ENCODE measurements around the gene MCRIP1.
A peak's percentile ranks its signal among the peaks of the same experiment; 100 is the strongest.
"Not testable (repeated sequence)": the region's sequence is repeated elsewhere in the genome, so short reads cannot be mapped to it uniquely, and the experiment has no call there.

The MCRIP1 gene

GRCh38 chr17:81845881-81846742 lies 13.0 kb upstream of the MCRIP1 start:
- FAIRE-seq = no peak
- no peak for TF ChIP-seq POLR2AphosphoS5 (IDR thresholded peaks at IDR 0.05; ENCODE audit: low read depth, low read length)
- TF ChIP-seq POLR2A (IDR thresholded peaks at IDR 0.05; ENCODE audit: low read depth, low read length) = 0 out of 2 replicates have a peak, but pooled peaks have one; percentile 10
- no peak for DNase-seq (ENCODE audit: insufficient read length)

- TF ChIP-seq POLR2AphosphoS5 (IDR thresholded peaks at IDR 0.05; ENCODE audit: low read depth, low read length) = no peak
- no peak for TF ChIP-seq TAF1 (IDR thresholded peaks at IDR 0.05; ENCODE audit: borderline replicate concordance, low read depth, low read length)
- TF ChIP-seq POLR2A (IDR thresholded peaks at IDR 0.05; ENCODE audit: low read depth, low read length) = no peak
- FAIRE-seq (no peak), DNase-seq (ENCODE audit: insufficient read length) (no peak)
Observed at GRCh38 chr17:81845361-81845760, 12.3 kb upstream of the MCRIP1 start.

- TF ChIP-seq TAF1 (IDR thresholded peaks at IDR 0.05; ENCODE audit: borderline replicate concordance, low read depth, low read length) = no peak
- TF ChIP-seq POLR2AphosphoS5 (IDR thresholded peaks at IDR 0.05; ENCODE audit: low read depth, low read length) = no peak
- no peak for TF ChIP-seq POLR2A (IDR thresholded peaks at IDR 0.05; ENCODE audit: low read depth, low read length)
- FAIRE-seq = no peak
Observed at GRCh38 chr17:81844887-81845286, 11.8 kb upstream of the MCRIP1 start.

GRCh38 chr17:81844327-81844851 lies 11.3 kb upstream of the MCRIP1 start:
- no peak for FAIRE-seq
- TF ChIP-seq POLR2AphosphoS5 (IDR thresholded peaks at IDR 0.05; ENCODE audit: low read depth, low read length) (no peak), TAF1 (IDR thresholded peaks at IDR 0.05; ENCODE audit: borderline replicate concordance, low read depth, low read length) (no peak), POLR2A (IDR thresholded peaks at IDR 0.05; ENCODE audit: low read depth, low read length) (no peak; the same call in 1 of the 2 replicates)
- DNase-seq (ENCODE audit: insufficient read length) = no peak

More at GRCh38 chr17:81844887-81845286, 11.8 kb upstream of the MCRIP1 start:
- DNase-seq (ENCODE audit: insufficient read length) = no peak

DNA sequence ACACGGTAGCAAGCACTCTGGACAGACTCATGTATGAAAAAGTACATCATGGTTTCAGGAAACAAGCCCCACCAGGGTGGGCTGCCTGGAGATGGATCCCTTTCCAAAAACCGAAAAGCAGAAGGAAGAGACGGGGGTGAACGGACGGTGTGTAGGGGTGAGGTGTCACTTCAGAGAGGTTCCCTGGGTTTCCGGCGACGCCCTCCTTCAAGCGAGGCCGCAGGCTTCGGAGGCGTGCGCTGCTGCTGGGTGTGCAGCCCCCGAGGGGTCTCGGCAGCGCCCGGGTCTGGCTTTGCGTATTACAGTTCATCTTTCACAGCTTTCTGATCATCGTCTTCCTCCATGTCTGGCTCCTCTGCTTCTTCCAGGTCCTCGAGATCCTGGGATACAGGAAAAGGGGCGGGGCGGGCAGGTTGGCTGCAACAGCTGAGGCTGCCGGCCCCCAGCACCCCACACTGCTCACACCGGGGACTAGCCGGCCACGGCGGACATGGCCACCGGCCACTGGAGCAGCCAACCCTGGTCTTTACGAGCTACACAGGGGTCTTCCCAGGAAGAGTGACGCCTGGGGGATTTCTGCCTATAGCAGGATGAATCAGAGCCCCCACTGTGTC lies 10.7 kb upstream of the MCRIP1 start:
- TF ChIP-seq POLR2A (IDR thresholded peaks at IDR 0.05; ENCODE audit: low read depth, low read length) = no peak
- TF ChIP-seq TAF1 (IDR thresholded peaks at IDR 0.05; ENCODE audit: borderline replicate concordance, low read depth, low read length) = no peak
- TF ChIP-seq POLR2AphosphoS5 (IDR thresholded peaks at IDR 0.05; ENCODE audit: low read depth, low read length) = no peak
- no peak for FAIRE-seq
- DNase-seq (ENCODE audit: insufficient read length) = no peak

- DNase-seq (ENCODE audit: insufficient read length) = no peak
- TF ChIP-seq POLR2A (IDR thresholded peaks at IDR 0.05; ENCODE audit: low read depth, low read length) (peak; percentile 11; the same call in 1 of the 2 replicates), TAF1 (IDR thresholded peaks at IDR 0.05; ENCODE audit: borderline replicate concordance, low read depth, low read length) (no peak), POLR2AphosphoS5 (IDR thresholded peaks at IDR 0.05; ENCODE audit: low read depth, low read length) (no peak; the same call in 1 of the 2 replicates)
- FAIRE-seq = no peak
Observed at GRCh38 chr17:81842725-81843504, 9.8 kb upstream of the MCRIP1 start.

GRCh38 chr17:81842378-81842724 lies 9.3 kb upstream of the MCRIP1 start:
- TF ChIP-seq POLR2AphosphoS5 (IDR thresholded peaks at IDR 0.05; ENCODE audit: low read depth, low read length) = no peak
- TF ChIP-seq TAF1 (IDR thresholded peaks at IDR 0.05; ENCODE audit: borderline replicate concordance, low read depth, low read length) = no peak
- TF ChIP-seq POLR2A (IDR thresholded peaks at IDR 0.05; ENCODE audit: low read depth, low read length) = no peak
- no peak for FAIRE-seq
- no peak for DNase-seq (ENCODE audit: insufficient read length)

DNA sequence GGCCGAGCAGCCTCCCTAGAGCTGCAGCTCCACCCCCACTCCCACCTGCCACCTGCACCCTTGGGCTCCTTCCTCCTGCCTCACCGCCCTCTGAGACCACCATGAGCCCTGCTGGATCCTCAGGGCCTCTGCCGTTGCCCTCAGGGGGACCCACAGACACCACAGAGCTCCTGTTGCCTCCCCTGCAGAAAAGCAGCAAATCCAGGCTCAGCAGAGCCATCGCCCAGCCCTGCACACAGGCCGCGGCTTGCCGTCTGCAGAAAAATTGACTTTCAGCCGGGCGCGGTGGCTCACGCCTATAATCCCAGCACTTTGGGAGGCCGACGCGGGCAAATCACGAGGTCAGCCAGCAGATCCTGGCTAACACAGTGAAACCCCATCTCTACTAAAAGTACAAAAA lies 8.8 kb upstream of the MCRIP1 start:
- FAIRE-seq (no peak), DNase-seq (ENCODE audit: insufficient read length) (no peak)
- no peak for TF ChIP-seq TAF1 (IDR thresholded peaks at IDR 0.05; ENCODE audit: borderline replicate concordance, low read depth, low read length)
- no peak for TF ChIP-seq POLR2AphosphoS5 (IDR thresholded peaks at IDR 0.05; ENCODE audit: low read depth, low read length)
- TF ChIP-seq POLR2A (IDR thresholded peaks at IDR 0.05; ENCODE audit: low read depth, low read length) = no peak

DNA sequence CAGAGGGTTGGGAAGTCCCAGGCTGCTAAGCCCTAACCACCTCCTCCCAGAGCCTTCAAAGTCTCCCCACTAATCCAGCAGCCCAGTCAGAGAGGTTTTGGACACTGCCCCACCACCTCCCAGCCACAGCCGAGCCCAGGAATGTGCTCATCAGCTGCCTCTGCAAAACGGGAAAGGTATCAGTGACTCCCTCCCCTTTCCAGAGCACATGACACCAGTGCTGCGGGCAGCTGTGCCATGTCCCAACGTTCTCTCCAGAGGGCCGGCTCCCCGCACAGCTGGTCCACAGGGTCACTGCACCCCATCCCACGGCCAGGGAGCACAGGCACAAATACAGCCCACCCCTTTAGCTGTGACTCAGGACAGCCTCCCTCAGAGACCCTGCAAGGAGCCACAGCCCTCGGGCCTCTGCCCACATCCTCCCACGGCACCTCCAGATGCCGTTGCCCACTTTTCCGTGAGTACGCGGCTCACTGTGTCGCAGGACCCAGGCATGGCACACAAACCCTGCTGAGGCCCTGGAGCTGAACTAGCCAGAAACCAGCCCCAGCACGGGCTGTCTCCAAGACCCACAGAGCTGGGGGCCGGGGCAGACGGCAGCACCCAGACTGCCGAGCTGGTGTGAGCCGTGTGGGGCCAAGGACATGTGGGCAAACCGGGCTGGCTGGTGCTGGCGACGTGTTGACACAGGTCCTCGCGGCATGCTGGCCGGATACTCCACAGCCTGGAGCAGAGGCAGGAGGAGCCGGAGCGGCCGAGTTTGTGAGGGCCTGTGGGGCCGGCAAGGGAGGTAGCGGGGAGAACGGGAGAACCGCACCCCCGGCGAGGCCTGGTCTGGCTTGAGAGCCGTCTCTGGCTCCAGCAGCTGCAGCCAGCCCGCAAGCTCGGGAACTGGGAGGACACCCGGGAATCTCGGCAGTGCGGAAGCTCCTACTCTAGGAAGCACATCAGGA lies 8.0 kb upstream of the MCRIP1 start:
- no peak for FAIRE-seq
- no peak for DNase-seq (ENCODE audit: insufficient read length)
- TF ChIP-seq TAF1 (IDR thresholded peaks at IDR 0.05; ENCODE audit: borderline replicate concordance, low read depth, low read length) = no peak
- no peak for TF ChIP-seq POLR2AphosphoS5 (IDR thresholded peaks at IDR 0.05; ENCODE audit: low read depth, low read length)
- TF ChIP-seq POLR2A (IDR thresholded peaks at IDR 0.05; ENCODE audit: low read depth, low read length) = no peak

- DNase-seq (ENCODE audit: insufficient read length); FAIRE-seq: not testable (repeated sequence)
Observed at GRCh38 chr17:81840059-81840458, 7.0 kb upstream of the MCRIP1 start.

Data from GM12892 (cell line).